Activated CD8-positive, alpha-beta memory T cell treated with anti-CD3 and anti-CD28 coated beads, Interleukin-2, amount 50 U/mL, for 1 hour (primary cell): ENCODE results near the gene AP3D1.
"Not testable (repeated sequence)": the region's sequence is repeated elsewhere in the genome, so short reads cannot be mapped to it uniquely, and the experiment has no call there.

Experiments used
- DNase-seq: peaks from one replicate; pipeline ENCODE4 v3.0.0-alpha.2; 2020; ENCODE audit errors: extremely low read depth

AP3D1 gene

DNA sequence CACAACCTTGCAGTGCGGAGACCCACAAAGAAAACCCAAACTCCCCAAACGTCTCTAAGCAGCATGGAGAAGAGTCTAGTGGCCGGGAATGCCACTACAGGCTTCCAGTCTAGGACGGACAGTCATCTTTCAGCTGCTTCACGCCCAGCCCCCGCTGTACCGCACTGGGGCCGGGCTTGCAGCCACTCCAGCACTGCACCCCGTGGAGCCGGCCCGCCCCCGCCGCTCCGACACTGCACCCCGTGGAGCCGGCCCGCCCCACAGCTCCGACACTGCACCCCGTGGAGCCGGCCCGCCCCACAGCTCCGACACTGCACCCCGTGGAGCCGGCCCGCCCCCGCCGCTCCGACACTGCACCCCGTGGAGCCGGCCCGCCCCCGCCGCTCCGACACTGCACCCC is 23.1 kb downstream of the AP3D1 start:
- DNase-seq: not testable (repeated sequence)

DNA sequence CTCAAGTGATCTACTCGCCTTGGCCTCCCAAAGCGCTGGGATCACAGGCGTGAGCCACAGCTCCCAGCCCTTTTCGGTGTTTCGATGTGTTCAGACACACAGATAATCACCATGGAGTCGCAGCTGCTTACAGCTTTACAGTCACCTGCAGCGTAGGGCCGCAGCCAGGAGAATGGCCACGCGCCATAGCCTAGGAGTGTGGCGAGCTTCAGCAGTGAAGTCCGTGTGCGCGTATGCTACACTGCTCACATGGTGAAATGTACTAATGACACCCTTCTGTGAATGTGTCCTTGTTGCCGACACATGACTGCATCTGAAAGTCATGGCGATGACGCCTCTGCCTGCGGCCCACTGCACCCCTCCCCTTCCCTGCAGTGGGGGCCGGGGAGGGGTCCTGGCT is 23.6 kb downstream of the AP3D1 start:
- DNase-seq: no peak

DNA sequence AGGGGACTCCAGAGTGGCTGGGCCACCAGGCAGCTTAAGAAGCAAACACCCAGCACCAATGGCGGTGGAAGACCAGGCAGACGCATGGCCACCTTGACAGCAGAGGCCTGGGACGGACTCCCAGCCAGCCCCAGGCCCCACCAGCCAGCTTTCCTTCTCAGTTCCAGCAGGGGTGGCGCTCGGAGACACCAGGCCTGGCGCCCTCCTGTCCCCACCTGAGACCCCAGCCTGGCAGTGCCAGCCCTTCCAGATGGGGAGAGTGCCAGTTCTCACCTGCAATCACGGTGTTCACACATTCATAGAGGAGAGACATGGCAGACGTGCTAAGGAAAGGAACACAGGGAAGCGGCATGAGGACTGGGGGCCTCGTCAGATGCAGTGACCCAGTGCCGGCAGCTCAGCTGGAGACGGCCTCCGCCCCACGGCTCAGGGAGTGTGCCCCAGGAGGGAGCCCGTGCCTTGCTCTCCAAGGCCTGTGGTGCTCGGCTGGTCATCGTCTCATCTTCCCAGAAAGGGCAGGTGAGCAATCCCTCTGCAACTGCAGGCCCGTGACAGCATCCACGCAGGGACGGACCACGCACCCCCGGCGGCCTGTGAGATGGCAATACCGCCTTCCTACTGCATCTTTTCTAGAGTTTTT is 24.4 kb downstream of the AP3D1 start:
- no peak for DNase-seq

DNA sequence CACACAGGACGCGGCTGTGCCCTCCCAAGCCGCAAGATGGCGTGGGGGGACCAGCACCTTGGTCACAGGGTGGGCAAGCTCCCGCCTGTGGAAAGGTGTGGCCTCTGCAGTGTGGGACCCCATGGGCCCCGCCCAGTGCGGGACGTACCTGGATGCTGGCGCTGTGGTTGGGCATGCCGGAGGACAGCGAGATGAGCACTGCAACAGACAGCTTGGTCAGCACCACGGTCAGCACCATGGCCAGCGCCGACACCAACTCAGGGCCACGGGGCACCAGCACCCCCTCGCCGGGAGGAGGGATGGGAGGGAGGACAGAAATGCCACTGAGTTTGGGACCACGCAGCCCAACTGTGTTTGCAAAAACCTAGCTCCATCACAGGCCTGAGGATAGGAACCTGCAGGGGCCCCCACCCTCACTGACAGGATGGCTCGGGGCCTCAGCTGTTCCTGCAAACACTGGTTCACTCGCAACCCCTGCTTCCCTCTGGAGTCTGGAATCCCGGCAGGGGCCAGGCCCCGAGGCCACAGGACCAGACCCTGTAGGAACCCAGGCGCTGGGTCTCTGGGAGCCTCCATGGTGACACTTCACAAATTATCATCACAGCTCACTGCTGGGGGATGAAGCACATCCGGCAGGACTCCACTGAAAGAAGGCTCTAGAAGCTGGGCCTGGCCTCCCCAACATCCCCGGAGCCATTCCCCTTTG is 27.5 kb downstream of the AP3D1 start:
- no peak for DNase-seq

- no peak for DNase-seq
Measured at GRCh38 chr19:2122982-2123381, 28.4 kb downstream of the AP3D1 start.

GRCh38 chr19:2122251-2122650 is 29.1 kb downstream of the AP3D1 start:
- DNase-seq: no peak

DNA sequence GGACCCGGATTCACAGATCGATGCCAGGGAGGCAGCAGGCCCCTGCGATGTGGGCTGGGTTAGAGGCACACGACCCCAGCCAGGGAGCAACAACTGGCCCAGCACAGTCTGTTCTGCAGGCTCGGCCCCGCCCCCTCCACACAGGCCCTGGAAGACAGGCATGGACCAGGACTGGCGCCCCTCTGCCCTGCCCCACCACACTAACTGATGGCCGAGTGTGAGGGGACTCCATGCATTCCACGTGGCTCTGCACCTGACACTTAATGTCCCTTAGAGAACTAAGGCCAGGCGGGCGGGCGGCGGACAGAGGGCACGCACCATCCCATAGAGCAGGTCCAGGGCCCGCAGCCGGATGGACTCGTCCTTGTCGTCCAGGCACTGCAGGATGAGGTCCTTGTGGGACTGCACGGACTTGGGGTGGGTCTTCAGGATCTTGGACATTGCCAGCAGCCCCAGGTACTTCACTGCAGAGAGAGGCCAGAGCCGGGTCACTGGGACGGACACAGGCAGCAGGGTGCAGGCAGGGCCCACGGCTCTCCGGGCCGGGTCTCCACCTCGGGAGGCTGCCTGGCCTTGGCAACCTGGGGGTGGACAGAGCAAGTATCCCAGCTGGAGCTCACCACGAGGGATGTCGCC is 29.8 kb downstream of the AP3D1 start:
- no peak for DNase-seq

DNA sequence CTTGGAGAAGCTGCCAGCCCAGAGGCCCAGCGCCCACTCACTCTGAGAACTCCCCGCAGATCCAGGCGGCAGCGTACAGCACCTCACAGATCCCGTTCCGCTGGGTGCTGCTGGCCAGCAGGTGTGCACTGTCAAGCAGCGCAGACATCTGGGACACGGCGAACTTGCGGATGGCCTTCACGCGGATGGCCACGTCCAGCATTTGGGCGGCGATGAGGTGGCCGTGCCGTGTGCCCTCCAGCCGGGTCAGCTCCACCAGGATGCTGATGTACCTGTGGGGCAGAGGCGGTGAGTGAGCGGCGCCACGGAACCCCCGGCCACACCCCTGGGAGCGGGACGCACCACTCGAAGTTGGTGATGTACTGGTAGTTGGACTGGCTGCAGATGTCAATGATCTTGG is 30.5 kb downstream of the AP3D1 start:
- DNase-seq: no peak

DNA sequence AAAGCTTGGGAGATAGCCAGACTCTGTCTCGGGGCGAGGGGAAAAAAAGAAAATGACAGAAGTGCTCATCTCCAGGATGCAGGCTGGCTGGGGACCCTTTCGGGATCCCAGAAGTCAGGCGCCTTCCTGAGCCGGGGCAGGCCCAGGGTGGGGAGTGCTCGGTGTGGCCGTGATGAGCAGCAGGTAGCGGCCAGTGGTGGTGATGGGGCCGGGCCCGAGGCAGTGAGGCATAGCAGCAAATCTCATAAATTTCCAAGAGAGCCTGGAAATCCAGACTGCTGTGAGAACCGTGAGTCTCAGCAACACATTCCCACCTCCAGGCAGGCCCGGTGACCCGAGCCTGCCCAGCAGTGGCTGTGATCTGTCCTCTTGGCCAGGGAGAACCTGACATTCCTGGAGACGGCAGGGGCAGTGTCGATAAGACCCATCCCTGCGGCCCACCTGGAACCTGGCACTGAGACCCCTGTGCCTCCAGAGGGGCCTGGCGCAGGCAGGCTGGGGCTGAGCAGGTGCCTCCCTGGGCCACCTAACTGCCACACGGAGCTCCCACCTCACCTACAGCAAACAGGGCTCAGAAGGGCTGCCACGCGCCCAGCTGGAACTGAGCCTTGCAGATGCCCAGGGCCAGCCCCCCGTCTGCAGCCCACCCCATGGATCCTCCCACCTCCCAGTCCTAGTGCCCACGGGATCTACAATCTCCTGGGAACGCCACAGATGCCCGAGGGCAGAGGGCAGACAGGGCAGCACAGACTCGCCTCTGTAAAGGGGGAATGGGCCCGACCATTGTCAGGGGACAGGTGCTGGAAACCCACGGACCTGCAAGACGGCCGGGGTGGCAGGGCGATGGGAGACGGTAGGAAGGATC is 31.2 kb downstream of the AP3D1 start:
- DNase-seq: no peak

DNA sequence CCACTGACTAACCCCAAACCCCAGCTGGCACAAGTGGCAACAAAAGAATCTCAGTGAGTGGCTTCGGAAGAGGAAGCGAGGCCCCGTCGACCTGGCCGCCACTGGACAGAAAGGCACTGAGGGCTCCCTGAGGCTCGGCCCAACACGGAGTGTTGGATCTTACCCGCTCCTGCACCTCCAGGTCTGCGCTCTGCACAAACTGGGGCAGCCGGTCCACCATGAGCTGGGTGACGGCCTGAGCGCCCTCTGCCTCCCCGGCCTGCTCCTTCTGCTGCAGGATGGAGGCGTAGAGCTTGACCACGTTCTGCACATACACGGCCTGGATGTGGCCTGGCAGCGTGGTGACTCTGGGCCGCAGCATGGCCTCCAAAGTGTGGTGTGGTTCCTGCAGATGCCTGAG is 32.9 kb downstream of the AP3D1 start:
- DNase-seq: no peak

GRCh38 chr19:2117215-2117960 is 34.0 kb downstream of the AP3D1 start:
- DNase-seq: no peak

DNA sequence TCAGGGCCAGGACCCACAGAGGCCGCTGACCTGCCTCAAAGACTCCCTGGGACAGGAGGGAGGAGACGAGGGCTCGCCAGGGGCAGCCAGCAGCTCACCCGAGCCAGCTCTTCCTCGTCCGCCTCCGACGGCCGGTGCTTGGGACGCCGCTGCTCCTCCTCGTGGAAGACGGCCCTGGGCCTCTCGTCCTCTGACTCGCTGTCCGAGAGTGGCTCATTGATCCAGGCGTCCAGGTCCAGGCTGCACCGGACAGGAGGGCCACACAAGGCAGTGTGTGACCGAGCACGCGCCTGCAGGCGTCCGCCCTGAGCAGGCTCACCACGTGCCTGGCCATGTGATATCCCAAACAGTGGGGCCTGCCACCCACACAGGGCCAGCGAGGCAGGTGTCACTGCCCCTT is 34.9 kb downstream of the AP3D1 start:
- DNase-seq: no peak

DNA sequence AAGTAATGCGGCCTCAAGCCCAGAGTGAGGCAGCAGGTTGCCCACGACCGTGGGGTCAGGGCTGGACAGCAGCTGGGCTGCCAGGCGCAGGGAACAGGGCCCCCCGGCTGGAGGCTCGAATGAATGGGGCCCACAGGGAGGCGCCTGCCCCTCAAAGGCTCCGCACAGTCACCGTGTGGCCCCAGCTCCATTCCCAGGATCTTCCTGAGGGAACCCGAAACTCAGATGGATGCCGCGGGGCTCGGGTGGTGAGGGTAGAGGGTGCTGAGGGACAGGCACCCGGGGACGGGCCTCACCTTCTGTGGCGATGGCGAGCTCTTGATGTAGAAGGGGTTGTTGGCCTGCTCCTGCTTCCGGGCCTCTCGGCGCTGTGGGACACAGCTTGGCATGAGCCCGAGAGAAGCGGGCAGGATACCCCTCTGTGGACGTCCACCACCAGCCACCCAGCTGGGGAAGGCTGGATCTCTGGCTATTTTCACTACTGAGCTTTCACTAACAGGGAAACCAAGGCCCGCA is 35.4 kb downstream of the AP3D1 start:
- DNase-seq: no peak

DNA sequence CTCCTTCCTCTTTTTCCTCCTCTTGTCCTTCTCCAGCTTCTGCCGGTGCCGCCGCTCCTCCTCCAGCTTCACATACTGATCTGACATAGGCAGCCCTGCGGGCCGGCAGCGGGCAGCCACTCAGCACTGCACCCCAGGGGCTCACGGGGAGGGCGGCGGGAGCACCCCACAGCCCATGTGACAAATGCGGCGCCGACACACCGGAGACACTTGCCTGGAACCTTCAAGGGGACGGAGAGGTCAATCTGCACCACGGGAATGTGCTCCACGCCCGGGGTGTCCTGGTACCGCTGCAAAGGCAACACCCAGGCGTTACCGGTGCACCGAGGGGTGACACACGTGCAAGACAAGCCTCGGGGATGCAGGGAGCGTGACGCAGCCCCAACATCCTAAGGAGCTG is 36.0 kb downstream of the AP3D1 start:
- DNase-seq: no peak

- DNase-seq: no peak
Measured at GRCh38 chr19:2114821-2115220, 36.5 kb downstream of the AP3D1 start.

DNA sequence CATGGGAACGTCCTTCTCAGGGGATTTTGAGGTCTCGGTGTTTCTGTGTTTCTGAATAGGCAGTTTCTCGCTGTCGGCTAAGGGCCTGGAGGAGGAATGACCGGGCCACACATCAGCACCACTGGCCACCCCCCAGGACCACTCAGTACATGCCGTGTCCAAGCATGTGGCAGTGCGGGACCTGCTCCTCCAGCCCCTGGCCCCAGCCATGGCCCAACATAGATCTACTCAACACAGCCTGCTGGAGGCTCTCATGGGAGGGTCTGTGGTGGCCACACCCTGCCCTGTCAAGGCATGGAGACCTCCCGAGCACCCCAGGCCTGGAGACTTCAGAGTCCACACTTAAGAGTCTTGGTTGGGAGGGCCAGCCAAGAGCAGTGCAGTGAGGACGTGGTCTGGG is 37.1 kb downstream of the AP3D1 start:
- DNase-seq: no peak

GRCh38 chr19:2113439-2114211 is 37.7 kb downstream of the AP3D1 start:
- DNase-seq: no peak

DNA sequence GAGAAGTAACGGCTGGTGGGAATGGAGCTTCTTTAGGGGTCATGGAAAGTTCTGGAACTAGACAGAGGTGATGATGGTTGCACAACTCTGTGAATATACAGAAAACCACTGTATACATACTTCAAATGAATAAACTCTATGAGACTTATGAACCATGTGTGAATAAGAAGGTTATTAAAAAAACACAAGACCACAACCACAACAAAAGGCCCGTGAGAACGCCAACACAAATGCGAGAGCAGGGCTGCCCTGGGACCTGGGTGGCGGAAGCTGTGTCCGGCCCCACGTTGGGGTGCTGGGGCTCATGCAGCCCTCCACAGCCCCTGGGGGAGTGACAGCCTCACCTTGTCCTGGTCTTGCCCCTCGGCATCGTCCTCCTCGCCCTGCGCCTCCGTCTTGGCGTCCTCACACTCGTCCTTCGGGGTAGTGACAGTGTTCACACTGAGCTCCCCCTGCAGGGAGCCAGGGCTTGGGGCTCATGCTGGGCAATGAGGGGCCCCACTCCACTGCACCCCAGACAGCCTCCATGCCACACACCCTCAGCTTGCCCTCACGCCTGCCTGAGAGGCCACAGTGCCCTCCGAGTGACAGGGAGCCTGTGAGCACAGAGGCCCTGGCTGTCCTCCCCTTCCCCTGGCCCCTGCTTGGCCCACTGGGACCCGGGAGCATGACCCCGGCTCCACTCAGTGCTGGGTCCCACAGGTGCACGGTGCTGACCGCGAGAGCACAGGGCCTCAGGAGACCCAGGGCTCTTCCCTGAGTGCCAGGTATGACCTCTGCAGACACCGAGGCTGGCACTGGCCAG is 38.6 kb downstream of the AP3D1 start:
- DNase-seq: no peak

DNA sequence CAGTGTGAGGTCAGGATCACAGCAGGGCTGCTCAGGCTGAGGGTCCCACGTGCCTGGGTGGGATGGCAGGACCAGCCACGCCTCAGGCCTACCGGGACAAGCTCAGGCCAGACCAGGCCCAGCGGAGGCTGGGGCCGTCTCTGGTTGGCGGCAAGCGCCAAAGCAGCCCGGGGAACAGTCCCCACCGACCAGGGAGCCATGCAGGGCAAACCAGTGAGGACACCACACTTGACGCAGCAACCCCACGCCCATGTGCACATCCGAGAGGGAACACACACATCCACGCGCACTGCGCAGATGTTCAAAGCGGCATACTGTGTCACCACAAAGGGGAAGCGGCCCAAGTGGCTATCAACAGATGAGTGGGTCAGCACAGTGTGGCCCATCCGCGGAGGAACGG is 39.5 kb downstream of the AP3D1 start:
- DNase-seq: no peak

DNA sequence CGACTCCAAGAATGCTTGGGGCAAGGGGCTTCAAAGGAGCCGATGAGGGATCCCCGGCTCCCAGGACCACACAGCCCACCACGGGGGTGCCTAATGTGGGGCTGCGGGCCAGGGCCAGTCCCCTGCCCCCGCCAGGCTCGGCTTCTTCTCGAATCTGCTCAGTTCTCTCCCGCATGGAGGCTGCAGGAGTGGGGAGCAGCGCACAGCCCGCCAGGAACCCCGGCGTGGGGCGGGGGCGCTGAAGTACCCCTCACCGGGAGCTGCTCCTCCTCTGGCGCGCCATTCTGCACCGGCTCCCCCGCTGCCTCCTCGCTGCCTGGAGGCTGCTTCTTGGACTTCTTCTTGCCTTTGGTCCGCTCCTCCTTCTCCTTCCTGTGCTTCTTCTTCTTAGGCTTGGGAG is 39.9 kb downstream of the AP3D1 start:
- DNase-seq: no peak
